ENCODE results near the gene PTDSS2.

PTDSS2 gene

GRCh38 chr11:490930-491260, 40.8 kb downstream of the PTDSS2 start:
- DNase-seq (ENCODE audit: low spot score) = no peak
- TF ChIP-seq CTCF (IDR thresholded peaks at IDR 0.05; ENCODE audit: borderline replicate concordance, control extremely low read depth, extremely low read depth, insufficient read depth, missing control alignments) = no peak
- in situ Hi-C loops (cut with MboI; ENCODE audit: low sequenced_read_pairs, unreplicated experiment) = no loop called here

- in situ Hi-C loops (cut with MboI; ENCODE audit: low sequenced_read_pairs, unreplicated experiment) = no loop called here
- no peak for TF ChIP-seq CTCF (IDR thresholded peaks at IDR 0.05; ENCODE audit: borderline replicate concordance, control extremely low read depth, extremely low read depth, insufficient read depth, missing control alignments)
- DNase-seq (ENCODE audit: low spot score) = no peak
Observed at GRCh38 chr11:491358-491757, 41.3 kb downstream of the PTDSS2 start.

GRCh38 chr11:492427-493226, 42.5 kb downstream of the PTDSS2 start:
- DNase-seq (ENCODE audit: low spot score) = no peak
- TF ChIP-seq CTCF (IDR thresholded peaks at IDR 0.05; ENCODE audit: borderline replicate concordance, control extremely low read depth, extremely low read depth, insufficient read depth, missing control alignments) = no peak
- in situ Hi-C loops (cut with MboI; ENCODE audit: low sequenced_read_pairs, unreplicated experiment) = no loop called here

- no peak for TF ChIP-seq CTCF (IDR thresholded peaks at IDR 0.05; ENCODE audit: borderline replicate concordance, control extremely low read depth, extremely low read depth, insufficient read depth, missing control alignments)
- DNase-seq (ENCODE audit: low spot score) = no peak
- in situ Hi-C loops (cut with MboI; ENCODE audit: low sequenced_read_pairs, unreplicated experiment) = no loop called here
Observed at GRCh38 chr11:494761-495536, 44.9 kb downstream of the PTDSS2 start.

GRCh38 chr11:495537-495931, 45.5 kb downstream of the PTDSS2 start:
- in situ Hi-C loops (cut with MboI; ENCODE audit: low sequenced_read_pairs, unreplicated experiment) = no loop called here
- no peak for TF ChIP-seq CTCF (IDR thresholded peaks at IDR 0.05; ENCODE audit: borderline replicate concordance, control extremely low read depth, extremely low read depth, insufficient read depth, missing control alignments)
- no peak for DNase-seq (ENCODE audit: low spot score)

- no peak for DNase-seq (ENCODE audit: low spot score)
- in situ Hi-C loops (cut with MboI; ENCODE audit: low sequenced_read_pairs, unreplicated experiment) = no loop called here
- TF ChIP-seq CTCF (IDR thresholded peaks at IDR 0.05; ENCODE audit: borderline replicate concordance, control extremely low read depth, extremely low read depth, insufficient read depth, missing control alignments) = no peak
Observed at GRCh38 chr11:496834-497564, 46.9 kb downstream of the PTDSS2 start.
